Stimulated activated CD8-positive, alpha-beta memory T cell treated with anti-CD3 and anti-CD28 coated beads, Interleukin-15, amount 100 ng/mL, for 1 hour (primary cell): ENCODE results near the gene CRACR2B.
A peak's percentile ranks its signal among the peaks of the same experiment; 100 is the strongest.

Experiments used
- DNase-seq: peaks from one replicate; pipeline ENCODE4 v3.0.0-alpha.2; 2020; ENCODE audit warnings: low read depth

The CRACR2B gene

GRCh38 chr11:839875-840617, 12.3 kb downstream of the CRACR2B start:
- DNase-seq = no peak

GRCh38 chr11:841981-842369, 14.3 kb downstream of the CRACR2B start:
- DNase-seq = no peak

- peak; percentile 76 for DNase-seq
Observed at GRCh38 chr11:842370-843002, 14.8 kb downstream of the CRACR2B start, which contains the start of the genes POLR2L and TSPAN4. Gene POLR2L, minus strand, starts transcription at chr11:842529. Its CDS starts 21 bp downstream, at chr11:842508. Gene TSPAN4, plus strand, starts transcription at chr11:842852. Its CDS starts 7,453 bp downstream, at chr11:850305.

- no peak for DNase-seq
Observed at GRCh38 chr11:843086-843734, 15.5 kb downstream of the CRACR2B start.

GRCh38 chr11:843818-844692, 16.3 kb downstream of the CRACR2B start:
- no peak for DNase-seq

- DNase-seq = no peak
Observed at GRCh38 chr11:844693-845644, 17.2 kb downstream of the CRACR2B start.

- DNase-seq = no peak
Observed at GRCh38 chr11:845872-846495, 18.3 kb downstream of the CRACR2B start.

- no peak for DNase-seq
Observed at GRCh38 chr11:846496-847098, 18.9 kb downstream of the CRACR2B start.

GRCh38 chr11:847876-848275, 20.2 kb downstream of the CRACR2B start:
- no peak for DNase-seq

GRCh38 chr11:848380-848931, 20.7 kb downstream of the CRACR2B start:
- DNase-seq = no peak

GRCh38 chr11:849104-849824, 21.5 kb downstream of the CRACR2B start:
- DNase-seq = no peak

GRCh38 chr11:849951-850774, 22.4 kb downstream of the CRACR2B start:
- no peak for DNase-seq

GRCh38 chr11:850775-851763, 23.4 kb downstream of the CRACR2B start:
- no peak for DNase-seq

GRCh38 chr11:852762-853161, 25.0 kb downstream of the CRACR2B start:
- DNase-seq = no peak

GRCh38 chr11:853682-854448, 26.1 kb downstream of the CRACR2B start:
- DNase-seq = no peak
